ENCODE data around the gene WDR37.

WDR37 gene

DNA sequence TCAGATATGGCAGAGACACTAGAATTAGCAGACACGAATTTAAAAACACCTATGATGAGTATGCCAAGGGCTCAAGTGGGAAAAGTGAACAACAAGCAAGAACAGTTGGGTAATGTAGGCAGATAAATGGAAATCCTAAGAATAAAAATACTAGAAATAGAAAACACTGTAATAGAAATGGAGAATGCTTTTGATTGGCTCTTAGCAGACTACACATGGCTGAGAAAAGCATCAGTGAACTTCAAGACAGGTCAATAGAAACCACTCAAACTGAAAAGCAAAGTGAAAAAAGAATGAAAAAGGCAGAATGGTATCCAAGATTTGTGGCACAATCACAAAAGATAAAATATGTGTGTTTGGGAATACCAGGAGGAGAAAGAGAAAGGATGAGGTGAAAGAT lies 82.3 kb downstream of the WDR37 start:
- Histone ChIP-seq H3K4me1 (ENCODE audit: control insufficient read depth, insufficient read depth, low read depth, low read length) (peaks cover 2% of the 10 kb centered on the region), H2BK120ac (ENCODE audit: low read depth, low read length) (no peak overlapping the region), H4K8ac (ENCODE audit: low read length) (no peak overlapping the region), H2BK15ac (ENCODE audit: low read depth, poor library complexity, severe bottlenecking) (no peak overlapping the region), H2AFZ (ENCODE audit: low read depth, low read length) (no peak overlapping the region), H3K4me3 (ENCODE audit: insufficient read depth in 1 of 2, low read depth in 1 of 2, low read length in 2 of 2) (no peak overlapping the region), H2AK5ac (ENCODE audit: low read length, severe bottlenecking) (no peak overlapping the region), H3K79me1 (replicated peaks; ENCODE audit: low read length, poor library complexity, severe bottlenecking) (no peaks in the 10 kb centered on the region), H2BK12ac (ENCODE audit: low read length in 2 of 2) (no peak overlapping the region), H3K9me3 (ENCODE audit: control insufficient read depth, low read length) (peaks cover 7% of the 10 kb centered on the region), H3K4me2 (ENCODE audit: low read length, poor library complexity, severe bottlenecking) (no peak overlapping the region), H3K27me3 (ENCODE audit: control insufficient read depth in 1 of 2, insufficient read depth in 1 of 2, low read length in 2 of 2) (peaks cover 4 to 6% of the 10 kb centered on the region in 2 experiments), H3K9ac (ENCODE audit: low read length) (no peak overlapping the region), H3K4ac (ENCODE audit: low read depth in 1 of 2, low read length in 2 of 2) (no peak overlapping the region), H3K27ac (ENCODE audit: low read length, poor library complexity, severe bottlenecking) (no peak overlapping the region), H3K14ac (ENCODE audit: low read length in 2 of 2) (no peak overlapping the region), H3K18ac (ENCODE audit: low read depth in 1 of 2, low read length in 2 of 2) (no peak overlapping the region), H3K36me3 (ENCODE audit: control insufficient read depth in 1 of 2, insufficient read depth in 2 of 2, low read depth in 1 of 2, low read length in 2 of 2) (peaks cover 0 to 4% of the 10 kb centered on the region in 2 experiments), H3K23ac (ENCODE audit: low read length in 2 of 2) (no peak overlapping the region), H2BK5ac (ENCODE audit: low read depth, low read length, poor library complexity, severe bottlenecking) (no peak overlapping the region), H4K91ac (ENCODE audit: low read length) (no peak overlapping the region)
- DNase-seq, result no peak
- WGBS, result 88% methylated on average over 1 of the region's 1 CpG

GRCh38 chr10:1141261-1141660 lies 85.1 kb downstream of the WDR37 start:
- Histone ChIP-seq H3K14ac (ENCODE audit: low read length in 2 of 2) (no peak overlapping the region), H3K36me3 (ENCODE audit: control insufficient read depth in 1 of 2, insufficient read depth in 2 of 2, low read depth in 1 of 2, low read length in 2 of 2) (no peaks in the 10 kb centered on the region), H3K27ac (ENCODE audit: low read length, poor library complexity, severe bottlenecking) (no peak overlapping the region), H3K27me3 (ENCODE audit: control insufficient read depth in 1 of 2, insufficient read depth in 1 of 2, low read length in 2 of 2) (peaks cover 4 to 6% of the 10 kb centered on the region in 2 experiments), H3K23ac (ENCODE audit: low read length in 2 of 2) (no peak overlapping the region), H2AK5ac (ENCODE audit: low read length, severe bottlenecking) (no peak overlapping the region), H2BK15ac (ENCODE audit: low read depth, poor library complexity, severe bottlenecking) (no peak overlapping the region), H2AFZ (ENCODE audit: low read depth, low read length) (no peak overlapping the region), H3K4me2 (ENCODE audit: low read length, poor library complexity, severe bottlenecking) (no peak overlapping the region), H3K4me1 (ENCODE audit: control insufficient read depth, insufficient read depth, low read depth, low read length) (peaks cover 2% of the 10 kb centered on the region), H2BK5ac (ENCODE audit: low read depth, low read length, poor library complexity, severe bottlenecking) (no peak overlapping the region), H4K8ac (ENCODE audit: low read length) (no peak overlapping the region), H2BK12ac (ENCODE audit: low read length in 2 of 2) (no peak overlapping the region), H3K18ac (ENCODE audit: low read depth in 1 of 2, low read length in 2 of 2) (no peak overlapping the region), H4K91ac (ENCODE audit: low read length) (no peak overlapping the region), H3K4ac (ENCODE audit: low read depth in 1 of 2, low read length in 2 of 2) (no peak overlapping the region), H3K79me1 (replicated peaks; ENCODE audit: low read length, poor library complexity, severe bottlenecking) (no peaks in the 10 kb centered on the region), H2BK120ac (ENCODE audit: low read depth, low read length) (no peak overlapping the region), H3K9ac (ENCODE audit: low read length) (no peak overlapping the region), H3K4me3 (ENCODE audit: insufficient read depth in 1 of 2, low read depth in 1 of 2, low read length in 2 of 2) (no peak overlapping the region), H3K9me3 (ENCODE audit: control insufficient read depth, low read length) (peaks cover 21% of the 10 kb centered on the region)
- DNase-seq, result no peak
- 81% methylated on average over 7 of the region's 7 CpGs for WGBS

- no peak overlapping the region for H2AK5ac ChIP-seq (ENCODE audit: low read length, severe bottlenecking)
Measured at GRCh38 chr10:1141701-1142100, 85.5 kb downstream of the WDR37 start.

DNA sequence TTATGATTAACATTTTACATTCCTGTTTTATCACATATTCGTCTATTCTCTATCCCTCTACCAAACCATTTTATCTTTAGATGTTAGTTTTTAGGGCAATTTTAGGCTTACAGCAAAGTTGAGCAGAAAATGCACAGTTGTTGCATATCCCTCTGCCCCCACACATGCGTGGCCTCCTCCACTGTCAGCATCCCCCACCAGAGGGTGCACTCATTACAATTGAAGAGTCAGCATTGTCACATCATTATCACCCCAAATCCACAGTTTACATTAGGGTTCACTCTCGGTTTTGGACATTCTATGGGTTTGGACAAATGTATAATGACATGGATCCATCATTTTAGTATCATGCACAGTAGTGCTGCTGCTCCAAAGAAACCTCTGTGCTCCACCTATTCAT lies 86.4 kb downstream of the WDR37 start:
- H3K4me3 ChIP-seq (ENCODE audit: insufficient read depth in 1 of 2, low read depth in 1 of 2, low read length in 2 of 2), result no peak overlapping the region
- H2BK120ac ChIP-seq (ENCODE audit: low read depth, low read length), result no peak overlapping the region
- H3K14ac ChIP-seq (ENCODE audit: low read length in 2 of 2), result no peak overlapping the region
- no peak for DNase-seq
- no peaks in the 10 kb centered on the region for H3K36me3 ChIP-seq (ENCODE audit: control insufficient read depth in 1 of 2, insufficient read depth in 2 of 2, low read depth in 1 of 2, low read length in 2 of 2)
- no peak overlapping the region for H3K18ac ChIP-seq (ENCODE audit: low read depth in 1 of 2, low read length in 2 of 2)
- no peak overlapping the region for H3K4ac ChIP-seq (ENCODE audit: low read depth in 1 of 2, low read length in 2 of 2)
- no peak overlapping the region for H3K23ac ChIP-seq (ENCODE audit: low read length in 2 of 2)
- H3K27ac ChIP-seq (ENCODE audit: low read length, poor library complexity, severe bottlenecking), result no peak overlapping the region
- no peak overlapping the region for H3K4me2 ChIP-seq (ENCODE audit: low read length, poor library complexity, severe bottlenecking)
- no peak overlapping the region for H4K8ac ChIP-seq (ENCODE audit: low read length)
- H4K91ac ChIP-seq (ENCODE audit: low read length), result no peak overlapping the region
- H3K4me1 ChIP-seq (ENCODE audit: control insufficient read depth, insufficient read depth, low read depth, low read length), result peaks cover 1% of the 10 kb centered on the region
- peaks cover 4 to 6% of the 10 kb centered on the region in 2 experiments for H3K27me3 ChIP-seq (ENCODE audit: control insufficient read depth in 1 of 2, insufficient read depth in 1 of 2, low read length in 2 of 2)
- no peak overlapping the region for H3K9ac ChIP-seq (ENCODE audit: low read length)
- 70% methylated on average over 2 of the region's 3 CpGs for WGBS
- no peak overlapping the region for H2BK12ac ChIP-seq (ENCODE audit: low read length in 2 of 2)
- peaks cover 21% of the 10 kb centered on the region for H3K9me3 ChIP-seq (ENCODE audit: control insufficient read depth, low read length)
- H2BK5ac ChIP-seq (ENCODE audit: low read depth, low read length, poor library complexity, severe bottlenecking), result no peak overlapping the region
- no peaks in the 10 kb centered on the region for H3K79me1 ChIP-seq (replicated peaks; ENCODE audit: low read length, poor library complexity, severe bottlenecking)
- no peak overlapping the region for H2AFZ ChIP-seq (ENCODE audit: low read depth, low read length)
- H2BK15ac ChIP-seq (ENCODE audit: low read depth, poor library complexity, severe bottlenecking), result no peak overlapping the region
- no peak overlapping the region for H2AK5ac ChIP-seq (ENCODE audit: low read length, severe bottlenecking)

More at GRCh38 chr10:1141701-1142100, 85.5 kb downstream of the WDR37 start:
- Histone ChIP-seq H4K91ac (ENCODE audit: low read length) (no peak overlapping the region), H2BK120ac (ENCODE audit: low read depth, low read length) (no peak overlapping the region), H2BK12ac (ENCODE audit: low read length in 2 of 2) (no peak overlapping the region), H3K4me1 (ENCODE audit: control insufficient read depth, insufficient read depth, low read depth, low read length) (peaks cover 2% of the 10 kb centered on the region), H2BK5ac (ENCODE audit: low read depth, low read length, poor library complexity, severe bottlenecking) (no peak overlapping the region), H3K4me2 (ENCODE audit: low read length, poor library complexity, severe bottlenecking) (no peak overlapping the region), H4K8ac (ENCODE audit: low read length) (no peak overlapping the region), H2AFZ (ENCODE audit: low read depth, low read length) (no peak overlapping the region), H2BK15ac (ENCODE audit: low read depth, poor library complexity, severe bottlenecking) (no peak overlapping the region), H3K79me1 (replicated peaks; ENCODE audit: low read length, poor library complexity, severe bottlenecking) (no peaks in the 10 kb centered on the region), H3K27me3 (ENCODE audit: control insufficient read depth in 1 of 2, insufficient read depth in 1 of 2, low read length in 2 of 2) (peaks cover 4 to 6% of the 10 kb centered on the region in 2 experiments), H3K14ac (ENCODE audit: low read length in 2 of 2) (no peak overlapping the region), H3K9me3 (ENCODE audit: control insufficient read depth, low read length) (peaks cover 21% of the 10 kb centered on the region), H3K23ac (ENCODE audit: low read length in 2 of 2) (no peak overlapping the region), H3K18ac (ENCODE audit: low read depth in 1 of 2, low read length in 2 of 2) (no peak overlapping the region), H3K36me3 (ENCODE audit: control insufficient read depth in 1 of 2, insufficient read depth in 2 of 2, low read depth in 1 of 2, low read length in 2 of 2) (no peaks in the 10 kb centered on the region), H3K27ac (ENCODE audit: low read length, poor library complexity, severe bottlenecking) (no peak overlapping the region), H3K4ac (ENCODE audit: low read depth in 1 of 2, low read length in 2 of 2) (no peak overlapping the region), H3K4me3 (ENCODE audit: insufficient read depth in 1 of 2, low read depth in 1 of 2, low read length in 2 of 2) (no peak overlapping the region), H3K9ac (ENCODE audit: low read length) (no peak overlapping the region)
- DNase-seq, result no peak
- 93% methylated on average over 10 of the region's 11 CpGs for WGBS

Data from mesenchymal stem cell (in vitro differentiated cells and primary cell).